Stimulated activated CD4-positive, alpha-beta T cell treated with anti-CD3 and anti-CD28 coated beads, Interleukin-2, amount 100 ng/mL, for 24 hours (primary cell): ENCODE data around the gene MNX1.

Source experiments
- DNase-seq, 2 donors: peaks; one replicate each; pipeline ENCODE4 v3.0.0-alpha.2; 2020

Gene MNX1

GRCh38 chr7:157032644-157033482, 22.4 kb upstream of the MNX1 start:
- DNase-seq, result no peak

DNA sequence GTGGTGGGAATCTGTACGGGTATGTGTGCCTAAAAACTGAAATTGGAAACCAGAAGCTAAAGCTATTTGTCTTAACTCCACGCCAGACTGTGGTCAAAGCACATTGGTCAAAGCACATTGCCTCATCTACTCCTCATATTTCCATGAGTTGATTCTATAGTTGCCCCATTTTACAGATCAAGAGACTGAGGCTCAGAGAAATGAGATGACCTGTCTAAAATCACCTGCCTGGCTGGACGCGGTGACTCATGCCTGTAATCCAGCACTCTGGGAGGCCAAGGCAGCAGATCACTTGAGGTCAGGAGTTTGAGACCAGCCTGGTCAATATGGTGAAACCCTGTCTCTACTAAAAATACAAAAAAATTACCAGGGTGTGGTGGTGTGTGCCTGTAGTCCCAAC, 21.7 kb upstream of the MNX1 start:
- DNase-seq, result no peak

DNA sequence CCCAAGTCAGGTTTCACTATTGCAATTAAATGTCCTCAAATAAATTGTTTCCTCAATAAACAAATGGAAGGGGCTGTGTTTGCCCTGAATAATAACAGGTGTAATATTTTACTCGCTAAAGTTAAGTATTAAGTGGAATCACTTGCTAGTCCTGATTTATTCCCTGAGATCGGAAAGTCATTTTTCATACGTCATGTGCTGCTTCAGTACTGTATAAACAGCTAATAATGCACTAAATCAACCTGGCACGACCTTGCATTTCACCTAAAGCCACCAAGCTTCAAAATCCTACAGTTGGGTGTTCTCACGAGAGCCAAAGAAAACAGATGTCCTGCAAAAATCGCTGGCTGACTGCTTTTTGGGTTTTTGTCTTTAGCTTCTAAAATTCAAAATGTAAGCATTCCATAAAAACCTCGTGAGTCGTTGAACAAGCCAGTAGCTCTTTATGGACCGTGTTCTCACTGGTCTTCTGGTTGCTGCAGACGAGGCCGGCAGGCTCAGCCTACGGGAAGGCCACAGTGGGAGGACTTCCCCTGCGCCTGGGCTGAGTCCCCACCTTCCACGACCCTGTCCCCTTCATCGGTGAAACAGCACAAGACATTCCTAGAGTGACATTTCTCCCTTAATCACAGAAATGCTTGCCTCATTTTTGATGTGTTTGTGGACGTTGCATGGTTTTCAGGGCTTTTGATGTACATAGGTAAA, 17.9 kb upstream of the MNX1 start:
- no peak for DNase-seq

- DNase-seq, result no peak
Observed at GRCh38 chr7:157027568-157028198, 17.2 kb upstream of the MNX1 start.

DNA sequence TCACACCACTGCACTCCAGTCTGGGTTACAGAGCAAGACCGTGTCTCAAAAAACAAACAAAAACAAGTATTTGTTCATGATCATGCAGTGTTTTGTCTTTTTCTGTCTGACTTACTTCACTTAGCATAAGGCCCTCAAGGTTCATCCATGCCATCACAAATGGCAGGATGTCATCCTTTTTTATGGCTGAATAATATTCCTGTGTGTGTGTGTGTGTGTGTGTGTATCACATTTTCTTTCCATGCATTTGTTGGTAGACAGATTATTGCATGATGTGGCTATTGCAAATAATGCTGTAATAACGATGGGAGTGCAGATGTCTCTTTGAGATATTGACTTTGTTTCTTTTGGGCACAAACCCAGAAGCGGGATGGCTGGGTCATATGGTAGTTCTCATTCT, 14.3 kb upstream of the MNX1 start:
- DNase-seq, result no peak

- no peak for DNase-seq
Observed at GRCh38 chr7:157023589-157023905, 13.1 kb upstream of the MNX1 start.

DNA sequence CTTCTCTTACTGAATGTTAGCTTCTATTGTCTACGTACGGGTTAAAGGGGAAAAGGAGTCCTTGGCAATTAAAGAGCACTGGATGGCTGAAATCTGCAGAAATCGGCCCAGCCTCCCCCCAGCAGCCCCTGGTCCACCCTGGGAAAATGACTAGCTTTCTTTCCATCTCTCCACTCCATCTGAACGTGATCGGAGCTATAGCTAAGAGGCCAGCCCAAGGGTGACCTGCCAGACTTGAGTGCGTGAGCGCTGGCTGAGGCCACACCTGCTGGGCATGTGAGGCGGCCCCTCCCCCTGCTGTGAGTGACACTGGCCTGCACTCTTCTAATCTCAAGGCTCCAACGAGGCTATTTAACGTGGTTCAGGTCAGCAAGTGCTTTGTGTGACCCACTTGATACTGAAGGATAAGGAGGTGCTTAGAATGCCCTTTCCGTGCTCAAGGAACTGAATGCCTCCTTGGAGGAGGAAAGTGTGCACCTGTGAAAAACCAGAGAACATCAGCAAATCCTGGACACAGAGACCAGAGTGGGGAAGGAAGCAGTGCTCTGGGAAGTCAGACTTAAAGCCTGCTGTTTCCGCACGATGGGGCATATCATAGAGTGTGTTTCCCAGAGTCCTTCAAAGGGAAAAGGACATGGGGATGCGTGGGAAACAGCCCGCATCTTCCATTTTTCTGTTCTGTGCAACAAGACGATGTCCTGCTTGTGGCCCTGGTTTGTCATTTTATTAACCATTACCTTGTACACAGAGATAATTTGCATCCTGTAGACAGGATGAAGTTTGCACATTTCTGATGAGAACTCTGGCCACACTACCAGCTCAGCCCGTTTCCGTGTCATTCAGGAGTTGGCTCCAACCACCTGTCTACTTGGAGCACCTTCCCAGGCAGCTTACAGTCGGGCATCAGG, 12.5 kb upstream of the MNX1 start:
- DNase-seq, result no peak

DNA sequence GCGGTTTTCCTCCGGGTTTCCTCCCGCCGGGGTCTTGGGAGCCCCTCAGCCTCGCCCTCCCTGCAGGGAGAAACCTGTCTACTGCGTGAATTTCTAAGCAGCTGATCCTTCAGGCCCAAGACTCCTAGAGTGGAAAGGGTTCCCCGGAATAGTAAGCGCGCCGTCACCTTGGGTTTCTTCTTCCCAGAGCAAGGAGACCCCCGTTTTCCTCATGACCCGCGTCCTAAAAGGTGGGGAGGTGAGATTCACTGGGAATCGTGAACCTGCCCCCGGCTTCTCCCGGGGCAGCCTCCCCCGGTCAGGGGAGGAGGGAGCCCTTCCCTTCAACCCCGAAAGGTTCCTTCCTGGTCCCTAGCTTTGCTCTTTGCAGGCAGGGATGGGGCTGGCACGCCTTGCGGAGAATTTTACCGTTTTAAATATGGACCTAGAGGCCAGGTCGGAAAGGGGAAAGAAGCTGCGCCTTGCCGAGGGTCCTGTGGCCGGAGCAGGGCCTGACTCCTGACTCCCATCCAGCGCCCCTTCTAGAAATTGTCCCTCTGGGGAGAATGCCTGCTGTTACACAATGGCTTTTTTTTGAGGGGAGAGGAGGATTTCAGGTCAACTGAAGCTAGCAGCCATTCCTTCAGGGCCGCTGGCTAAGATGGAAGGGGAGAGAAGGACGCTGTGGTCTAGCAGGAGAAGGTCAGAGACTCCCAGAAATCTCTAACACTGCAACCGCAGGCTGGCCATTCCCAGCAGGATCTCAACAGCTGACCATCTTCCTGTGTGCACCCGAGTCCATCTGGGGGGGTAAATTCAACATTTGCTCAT, 11.6 kb upstream of the MNX1 start:
- no peak for DNase-seq

- no peak for DNase-seq
Observed at GRCh38 chr7:157021071-157021870, 10.8 kb upstream of the MNX1 start.

GRCh38 chr7:157020514-157021070, 10.1 kb upstream of the MNX1 start:
- DNase-seq, result no peak

DNA sequence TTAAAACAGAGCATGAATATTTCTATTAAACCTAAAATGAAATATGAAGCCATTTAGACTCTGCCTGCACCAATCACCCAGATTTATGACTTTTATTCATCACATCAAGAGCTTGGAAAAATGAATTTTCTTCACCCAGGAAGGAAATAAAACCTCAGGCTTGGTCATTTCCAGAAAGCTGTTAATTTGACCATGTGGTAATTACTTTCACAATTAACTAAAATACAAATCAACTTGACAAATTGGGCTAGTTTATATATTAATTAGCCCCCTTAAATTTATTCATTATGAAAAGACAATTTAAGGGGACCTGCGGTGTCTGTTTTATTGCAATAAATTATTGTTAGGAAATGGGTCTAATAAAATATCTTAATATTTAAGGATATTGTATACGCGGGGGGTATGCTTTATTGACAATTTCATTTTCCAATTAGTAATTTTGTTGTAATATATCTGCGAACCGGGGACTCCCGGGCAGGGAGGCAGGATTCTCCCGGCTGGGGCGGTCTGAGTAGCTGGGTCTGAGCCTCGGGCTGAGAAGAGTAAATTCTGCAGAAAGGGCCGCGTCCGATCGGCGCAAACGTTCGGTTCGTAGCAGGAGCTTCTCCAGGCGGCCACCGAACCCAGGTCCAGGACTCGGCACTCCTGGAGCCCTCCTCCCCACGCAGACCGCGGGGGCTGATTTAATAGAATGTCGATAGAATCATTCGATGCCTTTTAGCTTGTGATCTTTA, 9.4 kb upstream of the MNX1 start:
- no peak for DNase-seq

- no peak for DNase-seq
Observed at GRCh38 chr7:157018997-157019608, 8.6 kb upstream of the MNX1 start.

DNA sequence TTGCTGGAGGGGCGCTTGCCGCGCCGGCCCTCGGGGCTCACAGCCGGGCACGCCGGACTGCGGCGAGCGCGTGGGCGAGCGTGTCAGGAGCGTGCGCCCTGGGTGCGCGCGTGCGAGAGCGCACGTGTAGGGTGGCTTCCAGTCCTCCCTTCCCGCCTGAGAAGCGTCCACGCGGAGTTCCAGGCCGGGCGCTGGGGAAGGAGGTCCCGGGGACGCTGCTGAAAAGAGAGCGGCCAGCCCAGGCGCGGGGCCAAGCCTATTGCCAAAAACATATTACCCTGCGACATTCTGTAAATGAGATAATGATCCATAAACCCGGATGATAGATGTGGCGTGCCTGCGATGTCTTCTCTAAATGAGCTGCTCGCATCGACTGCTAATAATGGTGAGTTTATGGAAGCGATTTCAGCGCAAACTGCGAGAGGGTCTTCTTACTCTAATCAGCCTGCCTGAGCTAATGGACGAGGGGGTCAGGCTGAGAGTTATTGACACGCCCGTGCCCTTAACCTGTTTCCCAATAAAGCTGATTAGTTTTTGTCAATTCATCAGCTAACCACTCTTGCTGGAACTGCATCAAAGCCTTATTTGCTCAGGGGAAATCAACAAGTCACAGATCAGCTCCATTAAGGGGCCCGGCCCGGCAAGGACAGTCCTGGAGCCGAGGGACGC, 8.0 kb upstream of the MNX1 start:
- DNase-seq, result no peak

DNA sequence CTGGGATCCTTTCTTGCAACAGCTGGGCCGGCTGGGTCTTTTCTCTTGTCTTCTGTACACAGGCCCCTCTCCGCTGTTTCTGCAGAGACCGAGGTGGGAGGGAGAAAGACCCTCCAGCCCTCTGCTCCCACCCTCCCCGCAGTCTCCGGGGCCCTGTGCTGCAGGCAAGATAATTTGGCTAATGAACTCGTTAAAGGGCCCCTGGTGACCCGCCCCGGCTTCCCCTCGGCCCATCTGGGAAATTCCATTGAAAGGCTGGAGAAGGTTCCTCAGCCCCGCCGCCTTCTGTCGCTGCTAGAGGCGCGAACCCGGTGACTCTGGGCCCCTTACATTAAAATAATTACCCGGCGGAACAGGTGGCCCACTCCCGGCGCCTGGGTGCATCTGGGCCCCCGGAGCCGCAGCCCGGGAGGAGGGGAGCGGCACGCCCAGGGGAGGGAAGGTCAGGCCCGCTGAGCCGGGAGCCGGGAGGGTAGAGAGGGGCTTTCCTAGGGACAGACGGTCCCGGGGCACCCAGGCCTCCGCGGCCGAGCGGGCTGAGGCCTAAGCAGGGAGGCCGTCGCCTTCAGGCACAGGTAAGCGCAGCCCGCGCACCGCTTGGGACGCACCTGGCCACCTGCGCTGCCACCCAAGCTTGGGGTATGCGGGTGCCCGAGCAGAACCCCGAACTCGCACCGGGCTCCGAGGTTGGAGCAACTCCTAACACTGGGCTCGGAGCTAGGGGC, 7.3 kb upstream of the MNX1 start:
- DNase-seq, result no peak

DNA sequence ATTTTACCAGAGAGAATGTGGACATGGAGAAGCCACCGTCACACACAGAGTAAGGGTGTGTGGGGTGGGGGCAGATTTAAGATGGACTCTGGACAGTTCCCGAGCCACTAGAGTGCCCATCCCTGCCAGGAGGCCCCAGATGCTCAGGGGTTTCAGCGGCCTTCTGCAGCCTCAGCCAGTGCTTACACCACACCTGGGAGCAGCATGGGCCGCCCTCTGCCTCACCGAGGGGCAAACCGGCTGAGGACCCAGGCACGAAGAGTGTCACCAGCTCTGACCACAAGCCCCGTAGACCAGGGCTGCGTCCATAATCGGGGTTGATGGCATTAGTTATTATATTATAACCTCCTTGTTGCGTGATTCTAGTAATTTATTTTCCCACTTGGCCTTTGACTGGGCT, 6.7 kb upstream of the MNX1 start:
- no peak for DNase-seq

DNA sequence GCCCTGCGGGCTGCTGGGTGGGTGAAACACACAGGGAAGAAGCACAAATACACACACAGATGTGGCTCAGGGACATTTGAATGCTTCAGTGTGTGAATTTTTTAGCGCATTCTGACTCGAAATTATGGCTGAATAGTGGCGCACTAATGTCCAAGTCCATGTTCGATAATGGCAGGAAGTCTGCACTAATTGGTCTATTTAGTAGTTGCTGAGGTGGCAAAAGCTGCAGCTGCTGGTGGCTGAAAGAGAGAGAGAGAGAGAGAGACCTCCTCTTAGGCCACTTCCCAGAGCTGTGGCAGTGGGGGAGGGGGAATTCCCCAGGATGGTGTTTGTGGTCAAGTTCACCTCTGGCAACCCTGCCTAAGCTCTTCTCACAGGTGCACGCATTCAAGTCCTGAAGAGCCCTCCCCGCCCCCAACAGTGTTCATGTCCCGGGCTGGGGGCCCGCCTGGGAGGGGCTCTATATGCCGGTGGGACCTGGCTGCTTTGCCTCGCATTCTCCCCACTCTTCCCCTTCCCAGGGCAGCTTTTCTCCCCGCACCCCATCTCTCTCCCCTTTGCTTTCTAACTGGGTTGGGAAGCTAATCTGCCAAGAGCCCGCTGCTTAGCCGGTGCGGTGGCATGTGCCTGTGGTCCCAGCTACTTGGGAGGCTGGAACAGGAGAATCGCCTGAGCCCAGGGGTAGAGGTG, 6.0 kb upstream of the MNX1 start:
- peak in 1 of 2 donors; percentile 36 for DNase-seq

GRCh38 chr7:157016024-157016351, 5.5 kb upstream of the MNX1 start:
- DNase-seq, result no peak
